Measurements from ENCODE around the gene RDM1. TPM values are rescaled to one million over a fixed set of nuclear protein-coding genes. Genes with fewer than 3 reads are reported as not detected.

Gene RDM1
- total and polyA plus RNA-seq, 2 of the 4 experiments (the other 2 are of a cell fraction): 0.18 TPM; not detected in 1

GRCh38 chr17:35895636-35896587 lies 34.7 kb downstream of the RDM1 start:
- CTCF ChIA-PET: interaction anchor here (0.6 kb wide), 1 partner anchor 36 kb away, joined by 3 read pairs; no protein-coding TSS in a partner anchor
- H4K8ac ChIP-seq (ENCODE audit: low read depth in 2 of 2, low read length in 2 of 2): no peak overlapping the region
- no peak overlapping the region for H2BK5ac ChIP-seq (ENCODE audit: low read depth, low read length, poor library complexity, severe bottlenecking)
- H4K20me1 ChIP-seq (ENCODE audit: insufficient read depth, low read length): no peaks in the 10 kb centered on the region
- no peak overlapping the region for H3K9ac ChIP-seq (ENCODE audit: low read depth, low read length)
- H2AK9ac ChIP-seq (replicated peaks; ENCODE audit: low read depth, low read length, poor library complexity): no peak overlapping the region
- H2AFZ ChIP-seq (replicated peaks; ENCODE audit: low read length, poor library complexity): no peak overlapping the region
- H3K9me3 ChIP-seq (ENCODE audit: control insufficient read depth, insufficient read depth, low read length): no peaks in the 10 kb centered on the region
- no peak overlapping the region for H2BK20ac ChIP-seq (ENCODE audit: low read depth, low read length)
- no peak overlapping the region for H4K91ac ChIP-seq (ENCODE audit: insufficient read depth, low read depth, low read length)
- no peak overlapping the region for H3K56ac ChIP-seq (ENCODE audit: extremely low read depth, insufficient read depth, low read length)
- no peak overlapping the region for H2BK120ac ChIP-seq (ENCODE audit: low read depth, low read length)
- H3K27me3 ChIP-seq (ENCODE audit: control insufficient read depth, insufficient read depth, low read length): peaks cover 3% of the 10 kb centered on the region
- no peak overlapping the region for H3K4me2 ChIP-seq (ENCODE audit: low read depth, low read length)
- no peaks in the 10 kb centered on the region for H3K79me1 ChIP-seq (ENCODE audit: low read depth in 1 of 2, low read length in 2 of 2)
- H3K9me1 ChIP-seq (ENCODE audit: insufficient read depth, low read length): no peaks in the 10 kb centered on the region; the same call in 1 of the 2 replicates
- H2AK5ac ChIP-seq (ENCODE audit: low read depth, low read length): no peak overlapping the region
- intact Hi-C loops (cut with micrococcal nuclease) (no loop called here), in situ Hi-C loops (cut with MboI; ENCODE audit: low sequenced_read_pairs) (no loop called here), dilution Hi-C loops (cut with HindIII; ENCODE audit: low sequenced_read_pairs, unreplicated experiment) (no loop called here)
- WGBS, 2 experiments (ENCODE audit: extremely low coverage in 2 of 2, insufficient read length in 1 of 2): 80% methylated on average over 1 of the region's 14 CpGs; no CpG with 5 or more reads in 1 of the 2 experiments
- no peak overlapping the region for H3K4ac ChIP-seq (ENCODE audit: low read depth, low read length)
- no peak overlapping the region for H3K27ac ChIP-seq (ENCODE audit: insufficient read depth, low read length)
- H3K14ac ChIP-seq (replicated peaks; ENCODE audit: low read depth, low read length): no peak overlapping the region
- DNase-seq (peak; percentile 29), ATAC-seq (ENCODE audit: low read depth) (no peak)
- POLR2A ChIA-PET (ENCODE audit: unreplicated experiment): no interaction called here
- BruUV-seq (replicated peaks): no TSS peak
- no peak overlapping the region for H4K5ac ChIP-seq (ENCODE audit: low read depth, low read length)
- no peak overlapping the region for H3K4me3 ChIP-seq (ENCODE audit: insufficient read depth, low read depth, low read length)
- no peak for TF ChIP-seq FOS (IDR thresholded peaks at IDR 0.05; ENCODE audit: low read depth, low read length)
- TF ChIP-seq CEBPB (IDR thresholded peaks at IDR 0.05; ENCODE audit: low read depth, low read length): peak; percentile 35; the same call in 1 of the 2 replicates
- H2BK15ac ChIP-seq (ENCODE audit: low read depth, low read length): no peak overlapping the region
- no peaks in the 10 kb centered on the region for H3K36me3 ChIP-seq (ENCODE audit: control insufficient read depth, insufficient read depth, low read length)
- H3K4me1 ChIP-seq (ENCODE audit: control insufficient read depth, insufficient read depth, low read length): no peaks in the 10 kb centered on the region
- H3K18ac ChIP-seq (ENCODE audit: low read depth, low read length): no peak overlapping the region
- H3K23ac ChIP-seq (ENCODE audit: low read depth, low read length): no peak overlapping the region
